ENCODE measurements around the gene SHISA9.
"Not testable (repeated sequence)": the region's sequence is repeated elsewhere in the genome, so short reads cannot be mapped to it uniquely, and the experiment has no call there.

SHISA9 gene
- 0 to 0.09 reads per million in 2 experiments for total RNA-seq

GRCh38 chr16:12901597-12902461, at the start of gene SHISA9:
Gene SHISA9 (plus strand): TSS chr16:12901598.
- DNase-seq (ENCODE audit: low read depth): no peak

- no peak for DNase-seq (ENCODE audit: low read depth)
Measured at GRCh38 chr16:12853972-12854371, 47.4 kb upstream of the SHISA9 start.

GRCh38 chr16:12857435-12857834, 44.0 kb upstream of the SHISA9 start:
- DNase-seq (ENCODE audit: low read depth): not testable (repeated sequence)

GRCh38 chr16:12862327-12862726, 39.1 kb upstream of the SHISA9 start:
- DNase-seq (ENCODE audit: low read depth): no peak

- DNase-seq (ENCODE audit: low read depth): no peak
Measured at GRCh38 chr16:12862941-12863340, 38.5 kb upstream of the SHISA9 start.

- no peak for DNase-seq (ENCODE audit: low read depth)
Measured at GRCh38 chr16:12866981-12867551, 34.3 kb upstream of the SHISA9 start.

- DNase-seq (ENCODE audit: low read depth): no peak
Measured at GRCh38 chr16:12868169-12868568, 33.2 kb upstream of the SHISA9 start.

GRCh38 chr16:12868788-12869187, 32.6 kb upstream of the SHISA9 start:
- no peak for DNase-seq (ENCODE audit: low read depth)

GRCh38 chr16:12869698-12870427, 31.5 kb upstream of the SHISA9 start:
- no peak for DNase-seq (ENCODE audit: low read depth)

- no peak for DNase-seq (ENCODE audit: low read depth)
Measured at GRCh38 chr16:12871784-12872183, 29.6 kb upstream of the SHISA9 start.

GRCh38 chr16:12874186-12874585, 27.2 kb upstream of the SHISA9 start:
- DNase-seq (ENCODE audit: low read depth): no peak

- DNase-seq (ENCODE audit: low read depth): no peak
Measured at GRCh38 chr16:12876778-12877177, 24.6 kb upstream of the SHISA9 start.

GRCh38 chr16:12878973-12879372, 22.4 kb upstream of the SHISA9 start:
- DNase-seq (ENCODE audit: low read depth): no peak

GRCh38 chr16:12879812-12880211, 21.6 kb upstream of the SHISA9 start:
- no peak for DNase-seq (ENCODE audit: low read depth)

GRCh38 chr16:12881182-12881581, 20.2 kb upstream of the SHISA9 start:
- DNase-seq (ENCODE audit: low read depth): no peak

GRCh38 chr16:12881740-12882139, 19.7 kb upstream of the SHISA9 start:
- no peak for DNase-seq (ENCODE audit: low read depth)

GRCh38 chr16:12885742-12886141, 15.7 kb upstream of the SHISA9 start:
- DNase-seq (ENCODE audit: low read depth): no peak

GRCh38 chr16:12891836-12892235, 9.6 kb upstream of the SHISA9 start:
- DNase-seq (ENCODE audit: low read depth): no peak

GRCh38 chr16:12893050-12893750, 8.2 kb upstream of the SHISA9 start:
- no peak for DNase-seq (ENCODE audit: low read depth)

- DNase-seq (ENCODE audit: low read depth): no peak
Measured at GRCh38 chr16:12896562-12896961, 4.8 kb upstream of the SHISA9 start.

GRCh38 chr16:12898551-12898950, 2.8 kb upstream of the SHISA9 start:
- no peak for DNase-seq (ENCODE audit: low read depth)

GRCh38 chr16:12899529-12900143, 1.8 kb upstream of the SHISA9 start:
- no peak for DNase-seq (ENCODE audit: low read depth)
